Keratinocyte (primary cell): ENCODE results near the gene XK. TPM values are rescaled to one million over a fixed set of nuclear protein-coding genes. Genes with fewer than 3 reads are reported as not detected.

Experiments
- DNase-seq: peaks from one replicate; pipeline ENCODE4 v3.0.0-alpha.2; 2011; ENCODE audit warnings: low read depth, missing footprints, low spot score
- FAIRE-seq: peaks from 2 replicates; lab custom pipeline; 2011; peaks lifted over from hg19 to GRCh38; lab: Jason Lieb, UNC
- H2AFZ ChIP-seq: 2 replicates; pipeline ENCODE4 v1.6.0; 2012; ENCODE audit warnings: low read length, control low read depth, inconsistent platforms; ENCODE audit not compliant: control insufficient read depth
- H3K27ac ChIP-seq: 2 replicates; pipeline ENCODE4 v1.5.1; 2011; ENCODE audit warnings: low read length; ENCODE audit not compliant: control insufficient read depth, insufficient read depth
- H3K27me3 ChIP-seq: 3 replicates; pipeline ENCODE4 v1.6.0; 2011; ENCODE audit warnings: low read length; ENCODE audit not compliant: control insufficient read depth, insufficient read depth; ENCODE audit errors: extremely low read depth
- H3K36me3 ChIP-seq, 2 experiments: 2 replicates in 1 of 2; 3 replicates in 1 of 2; pipeline ENCODE4 v1.5.1; 2011; ENCODE audit warnings: low read length in 2 of 2, mild to moderate bottlenecking in 1 of 2; ENCODE audit not compliant: control insufficient read depth in 2 of 2, insufficient read depth in 2 of 2; ENCODE audit errors: extremely low read depth in 1 of 2
- H3K4me1 ChIP-seq: 3 replicates; pipeline ENCODE4 v1.5.1; 2011; ENCODE audit warnings: low read length; ENCODE audit not compliant: control insufficient read depth, insufficient read depth; ENCODE audit errors: extremely low read depth
- H3K4me2 ChIP-seq: 3 replicates; pipeline ENCODE4 v1.6.0; 2011; ENCODE audit warnings: low read depth, low read length; ENCODE audit not compliant: control insufficient read depth, insufficient read depth; ENCODE audit errors: extremely low read depth
- H3K4me3 ChIP-seq, 3 experiments: fragments of 200-600 bp in 1 of 3; sonication (generic) in 1 of 3; 2 replicates in 2 of 3; 3 replicates in 1 of 3; pipeline ENCODE4 v1.5.1; 2011 to 2016; ENCODE audit warnings: low read length in 3 of 3, mild to moderate bottlenecking in 3 of 3, control low read depth in 2 of 3, inconsistent platforms in 1 of 3, low read depth in 1 of 3, mixed read lengths in 1 of 3, mixed run types in 1 of 3, moderate library complexity in 1 of 3; ENCODE audit not compliant: control insufficient read depth in 2 of 3, insufficient read depth in 2 of 3; ENCODE audit errors: extremely low read depth in 1 of 3
- H3K79me2 ChIP-seq: 2 replicates; pipeline ENCODE4 v1.6.0; 2012; ENCODE audit warnings: low read length; ENCODE audit not compliant: control insufficient read depth, insufficient read depth
- H3K9ac ChIP-seq: 3 replicates; pipeline ENCODE4 v1.6.0; 2011; ENCODE audit warnings: low read length; ENCODE audit not compliant: control insufficient read depth, insufficient read depth; ENCODE audit errors: extremely low read depth
- H3K9me1 ChIP-seq: 3 replicates; pipeline ENCODE4 v1.6.0; 2011; ENCODE audit warnings: low read length; ENCODE audit not compliant: control insufficient read depth, insufficient read depth; ENCODE audit errors: extremely low read depth
- H3K9me3 ChIP-seq: 2 replicates; pipeline ENCODE4 v1.5.1; 2012; ENCODE audit warnings: low read depth, low read length; ENCODE audit not compliant: control insufficient read depth
- H4K20me1 ChIP-seq: 3 replicates; pipeline ENCODE4 v1.6.0; 2011; ENCODE audit warnings: low read length; ENCODE audit not compliant: control insufficient read depth, insufficient read depth; ENCODE audit errors: extremely low read depth
- EZH2 ChIP-seq: IDR thresholded peaks from one replicate; pipeline ENCODE4 v1.6.1; 2012; ENCODE audit warnings: inconsistent platforms, mild to moderate bottlenecking, low read length, moderate library complexity
- dilution Hi-C: fragments of 300-500 bp; cut with MboI; formaldehyde crosslinking; loops from one replicate; pipeline ENCODE4 v1.7.0; 2020; ENCODE audit warnings: low sequenced_read_pairs; ENCODE audit not compliant: extremely low pct_ligation_motif_present
- polyA plus RNA-seq, 5 experiments: library from polyadenylated mRNA; depleted of rRNA in 3 of 5; stranded (reverse) in 3 of 5; stranded (forward) in 1 of 5; unstranded in 1 of 5; fragments of >200 nt; gene quantifications; 1 replicate in 1 of 5; 2 replicates in 3 of 5; 3 replicates in 1 of 5; pipeline versions ENCODE4 v1.2.1 to v1.2.3, GENCODE V29; 2011 to 2012; ENCODE audit warnings: missing spikeins in 2 of 5, low read depth in 1 of 5, low replicate concordance in 1 of 5
- TF ChIP-seq, protein P1 (sequence below), 3 experiments: IDR thresholded peaks in 1 of 3; conservative IDR thresholded peaks in 1 of 3; optimal IDR thresholded peaks in 1 of 3; 2 replicates in 2 of 3; 3 replicates in 1 of 3; pipeline versions ENCODE3 to v1.5.1; 2011; ENCODE audit warnings: low read length in 3 of 3, mild to moderate bottlenecking in 3 of 3, moderate library complexity in 2 of 3, control low read depth in 1 of 3, inconsistent platforms in 1 of 3; ENCODE audit not compliant: insufficient read depth in 2 of 3; ENCODE audit errors: extremely low read depth in 1 of 3

XK gene
- polyA plus RNA-seq, 1 donor (not counting 4 experiments of a cell fraction or from before 2014, with no cell fraction given): 0.17 TPM

DNA sequence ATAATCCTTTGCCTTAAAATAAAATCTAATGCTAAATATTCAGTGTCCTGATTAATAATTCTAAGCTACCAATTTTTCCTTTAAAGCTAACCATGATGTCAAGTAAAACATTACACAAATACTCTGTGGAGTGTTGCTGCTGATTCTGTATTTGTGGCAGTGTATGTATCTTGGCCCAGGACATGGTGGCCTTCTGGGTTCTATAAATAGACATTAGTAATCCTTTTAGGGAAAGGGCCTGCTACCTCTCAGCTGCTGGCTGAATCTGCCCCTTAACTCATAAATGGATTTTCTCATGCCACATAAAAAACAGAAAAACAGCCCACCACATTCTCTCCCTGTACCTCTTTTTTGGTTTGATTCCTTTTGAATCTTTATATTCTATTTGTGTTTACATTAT lies 1.2 kb upstream of the XK start:
- no peak for FAIRE-seq
- H3K9ac ChIP-seq: no peak overlapping the region
- no peaks in the 10 kb centered on the region for H3K9me3 ChIP-seq
- TF ChIP-seq EZH2: no peak
- TF ChIP-seq, protein P1, sequence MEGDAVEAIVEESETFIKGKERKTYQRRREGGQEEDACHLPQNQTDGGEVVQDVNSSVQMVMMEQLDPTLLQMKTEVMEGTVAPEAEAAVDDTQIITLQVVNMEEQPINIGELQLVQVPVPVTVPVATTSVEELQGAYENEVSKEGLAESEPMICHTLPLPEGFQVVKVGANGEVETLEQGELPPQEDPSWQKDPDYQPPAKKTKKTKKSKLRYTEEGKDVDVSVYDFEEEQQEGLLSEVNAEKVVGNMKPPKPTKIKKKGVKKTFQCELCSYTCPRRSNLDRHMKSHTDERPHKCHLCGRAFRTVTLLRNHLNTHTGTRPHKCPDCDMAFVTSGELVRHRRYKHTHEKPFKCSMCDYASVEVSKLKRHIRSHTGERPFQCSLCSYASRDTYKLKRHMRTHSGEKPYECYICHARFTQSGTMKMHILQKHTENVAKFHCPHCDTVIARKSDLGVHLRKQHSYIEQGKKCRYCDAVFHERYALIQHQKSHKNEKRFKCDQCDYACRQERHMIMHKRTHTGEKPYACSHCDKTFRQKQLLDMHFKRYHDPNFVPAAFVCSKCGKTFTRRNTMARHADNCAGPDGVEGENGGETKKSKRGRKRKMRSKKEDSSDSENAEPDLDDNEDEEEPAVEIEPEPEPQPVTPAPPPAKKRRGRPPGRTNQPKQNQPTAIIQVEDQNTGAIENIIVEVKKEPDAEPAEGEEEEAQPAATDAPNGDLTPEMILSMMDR (optimal IDR thresholded peaks at IDR 0.05 in 1 of 3, IDR thresholded peaks at IDR 0.05 in 1 of 3, conservative IDR thresholded peaks at IDR 0.05 in 1 of 3; ENCODE audit: extremely low read depth in 1 of 3, insufficient read depth in 2 of 3, low read length in 3 of 3): no peak
- DNase-seq: no peak
- no peak overlapping the region for H2AFZ ChIP-seq
- H3K79me2 ChIP-seq: no peaks in the 10 kb centered on the region
- no peak overlapping the region for H3K4me2 ChIP-seq
- dilution Hi-C loops: no loop called here
- no peak overlapping the region for H3K4me3 ChIP-seq
- H3K9me1 ChIP-seq: no peaks in the 10 kb centered on the region
- no peaks in the 10 kb centered on the region for H4K20me1 ChIP-seq
- no peaks in the 10 kb centered on the region for H3K27me3 ChIP-seq
- no peaks in the 10 kb centered on the region for H3K36me3 ChIP-seq
- H3K4me1 ChIP-seq: no peaks in the 10 kb centered on the region
- H3K27ac ChIP-seq: no peak overlapping the region

DNA sequence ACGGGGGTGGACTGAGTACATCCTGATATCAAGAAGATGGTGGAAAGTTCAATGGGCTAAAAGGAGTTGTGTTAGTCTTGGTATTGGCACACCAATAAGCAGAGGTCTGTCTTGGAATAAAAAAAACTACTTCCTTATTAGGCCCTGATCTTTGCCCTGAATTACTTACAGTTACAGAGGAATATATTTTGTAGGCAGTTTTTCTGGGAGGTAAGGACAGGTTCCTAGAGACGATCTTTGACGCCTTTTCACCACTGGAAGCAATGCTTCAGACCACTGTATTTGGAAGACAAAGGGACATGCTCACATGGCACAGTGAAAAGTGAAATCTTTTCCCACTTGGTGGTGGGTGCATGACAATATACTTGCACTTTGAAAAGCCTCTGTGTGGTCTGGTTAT lies 618 bp upstream of the XK start:
- no peak for DNase-seq
- H3K4me3 ChIP-seq: no peak overlapping the region
- dilution Hi-C loops: no loop called here
- no peaks in the 10 kb centered on the region for H3K9me1 ChIP-seq
- H3K9me3 ChIP-seq: no peaks in the 10 kb centered on the region
- no peaks in the 10 kb centered on the region for H3K36me3 ChIP-seq
- no peak overlapping the region for H2AFZ ChIP-seq
- H3K9ac ChIP-seq: no peak overlapping the region
- H3K79me2 ChIP-seq: no peaks in the 10 kb centered on the region
- no peak for TF ChIP-seq EZH2
- TF ChIP-seq, protein P1 (optimal IDR thresholded peaks at IDR 0.05 in 1 of 3, IDR thresholded peaks at IDR 0.05 in 1 of 3, conservative IDR thresholded peaks at IDR 0.05 in 1 of 3; ENCODE audit: extremely low read depth in 1 of 3, insufficient read depth in 2 of 3, low read length in 3 of 3): no peak
- H3K4me1 ChIP-seq: no peaks in the 10 kb centered on the region
- no peak overlapping the region for H3K4me2 ChIP-seq
- no peak for FAIRE-seq
- H3K27me3 ChIP-seq: no peaks in the 10 kb centered on the region
- no peak overlapping the region for H3K27ac ChIP-seq
- no peaks in the 10 kb centered on the region for H4K20me1 ChIP-seq
